Stimulated activated naive CD4-positive, alpha-beta T cell (primary cell): Measurements from ENCODE around the gene MAPK1IP1L.
"Not testable (repeated sequence)": the region's sequence is repeated elsewhere in the genome, so short reads cannot be mapped to it uniquely, and the experiment has no call there.

ENCODE experiments used
- DNase-seq, 6 experiments: peaks; one replicate each; lab custom pipeline; 2025; lab: John Stamatoyannopoulos, UW

Gene MAPK1IP1L

GRCh38 chr14:55054098-55054497, 2.7 kb downstream of the MAPK1IP1L start:
- DNase-seq, result no peak

- no peak for DNase-seq
Observed at GRCh38 chr14:55057919-55058318, 6.5 kb downstream of the MAPK1IP1L start.

- DNase-seq, result no peak
Observed at GRCh38 chr14:55059333-55059732, 7.9 kb downstream of the MAPK1IP1L start.

- no peak for DNase-seq
Observed at GRCh38 chr14:55062517-55063351, 11.3 kb downstream of the MAPK1IP1L start.

- DNase-seq, result not testable (repeated sequence)
Observed at GRCh38 chr14:55064896-55065295, 13.4 kb downstream of the MAPK1IP1L start.

- DNase-seq, result no peak
Observed at GRCh38 chr14:55065411-55065810, 14.0 kb downstream of the MAPK1IP1L start.

GRCh38 chr14:55066223-55066622, 14.8 kb downstream of the MAPK1IP1L start:
- no peak for DNase-seq

- DNase-seq, result no peak
Observed at GRCh38 chr14:55070981-55071411, 19.5 kb downstream of the MAPK1IP1L start.

- peak in 3 of 6 experiments; percentile 12 to 36 (median 14) for DNase-seq
Observed at GRCh38 chr14:55071870-55072640, 20.6 kb downstream of the MAPK1IP1L start.

- no peak for DNase-seq
Observed at GRCh38 chr14:55073856-55074255, 22.4 kb downstream of the MAPK1IP1L start.

GRCh38 chr14:55074662-55075061, 23.2 kb downstream of the MAPK1IP1L start:
- DNase-seq, result no peak

- no peak for DNase-seq
Observed at GRCh38 chr14:55075628-55076175, 24.3 kb downstream of the MAPK1IP1L start.

- no peak for DNase-seq
Observed at GRCh38 chr14:55077170-55078151, 26.0 kb downstream of the MAPK1IP1L start.

- DNase-seq, result not testable (repeated sequence)
Observed at GRCh38 chr14:55079961-55080360, 28.5 kb downstream of the MAPK1IP1L start.

- no peak for DNase-seq
Observed at GRCh38 chr14:55084401-55085059, 33.1 kb downstream of the MAPK1IP1L start.

- DNase-seq, result no peak
Observed at GRCh38 chr14:55085060-55085660, 33.7 kb downstream of the MAPK1IP1L start.

- DNase-seq, result no peak
Observed at GRCh38 chr14:55086938-55087337, 35.5 kb downstream of the MAPK1IP1L start.

- DNase-seq, result no peak
Observed at GRCh38 chr14:55088356-55088755, 36.9 kb downstream of the MAPK1IP1L start.

GRCh38 chr14:55092341-55092740, 40.9 kb downstream of the MAPK1IP1L start:
- no peak for DNase-seq
